Measurements from ENCODE around the gene HSPA5. TPM values are rescaled to one million over a fixed set of nuclear protein-coding genes. Genes with fewer than 3 reads are reported as not detected.
"Not testable (repeated sequence)": the region's sequence is repeated elsewhere in the genome, so short reads cannot be mapped to it uniquely, and the experiment has no call there.

The HSPA5 gene
- total RNA-seq (2021; ENCODE audit: unreplicated experiment) (438 TPM), Bru-seq, nascent RNA (percentile 100 among the genes with signal in this experiment), BruChase-seq, experiment 1, labeled RNA remaining after a 6-hour chase (percentile 100 among the genes with signal in this experiment), BruChase-seq, experiment 2, labeled RNA remaining after a 2-hour chase (percentile 100 among the genes with signal in this experiment)
- polyA plus RNA-seq (2012), result 438 and 793 TPM in 2 replicates
- long read RNA-seq, transcript HSPA5-201 (8 exons, 3,908 nt), result major isoform, 2,710 of 3,163 reads
- long read RNA-seq, partial matches to known transcripts, result 156 of 3,163 reads
- long read RNA-seq, other reads (novel, unspliced or antisense), result 297 of 3,163 reads

DNA sequence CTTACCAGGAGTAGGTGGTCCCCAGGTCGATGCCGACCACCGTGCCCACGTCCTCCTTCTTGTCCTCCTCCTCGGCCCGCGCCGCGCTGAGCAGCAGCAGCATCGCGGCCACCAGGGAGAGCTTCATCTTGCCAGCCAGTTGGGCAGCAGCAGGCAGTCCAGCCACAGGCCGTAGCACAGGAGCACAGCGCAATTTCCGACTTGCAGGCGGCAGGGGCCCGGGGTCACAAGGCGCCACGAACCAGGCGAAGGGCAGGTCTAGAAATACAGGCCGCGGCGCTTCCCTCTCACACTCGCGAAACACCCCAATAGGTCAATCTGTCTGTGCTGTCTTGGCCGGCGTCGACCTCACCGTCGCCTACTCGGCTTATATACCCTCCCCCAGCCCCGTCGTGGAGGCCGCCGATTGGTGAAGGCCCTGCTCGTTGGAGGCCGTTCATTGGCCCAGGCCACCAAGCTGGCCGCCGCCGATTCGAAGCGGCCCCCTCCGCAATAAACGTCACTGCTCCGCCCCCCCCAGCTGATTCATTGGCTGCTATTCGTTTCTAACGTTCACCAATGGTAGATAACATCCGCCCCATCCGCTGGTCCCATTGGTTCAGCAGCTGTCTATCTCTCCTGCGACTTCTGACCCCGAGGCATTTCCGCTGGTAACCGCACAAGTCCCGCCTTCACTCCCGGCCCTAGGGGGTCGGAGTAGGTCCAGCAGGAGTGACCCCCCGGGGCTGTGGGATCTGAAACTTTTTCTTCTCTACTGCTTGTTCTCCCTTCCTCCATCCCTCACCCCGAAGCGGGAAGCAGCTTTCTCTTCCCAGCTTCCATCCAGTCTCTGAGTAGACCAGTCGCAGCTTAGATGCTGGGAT is at the start of gene HSPA5:
Gene HSPA5 (minus strand): TSS at position 344 of the 863 bp plus-strand sequence. CDS start 217 bp downstream, at position 127.
- peak within 1 kb of the TSS; percentile 89 for H3K27ac ChIP-seq (ENCODE audit: low read depth, low read length)
- H3K4me2 ChIP-seq (ENCODE audit: low read length), result peak within 1 kb of the TSS; percentile 86
- RAD21 ChIA-PET (ENCODE audit: low non-redundant PET in 1 of 2, low total read pairs in 2 of 2, uncharacterized antibody in 2 of 2, unreplicated experiment in 2 of 2), result no interaction called here
- H3K36me3 ChIP-seq (ENCODE audit: control insufficient read depth in 1 of 2, insufficient read depth in 2 of 2, low read length in 2 of 2), result peaks cover 38 to 43% of the 10 kb centered on the region in 2 experiments
- H3K27me3 ChIP-seq (ENCODE audit: insufficient read depth, low read length), result no peaks in the 10 kb centered on the region
- peak; percentile 99 for DNase-seq (ENCODE audit: low read depth, low spot score)
- peak within 1 kb of the TSS; percentile 97 to 99 for H3K4me3 ChIP-seq (replicated peaks in 1 of 2; ENCODE audit: low read depth in 1 of 2, low read length in 2 of 2)
- H2AFZ ChIP-seq (ENCODE audit: low read depth, low read length, poor library complexity, severe bottlenecking), result no peak within 1 kb of the TSS
- intact Hi-C loops (cut with micrococcal nuclease), result no loop called here
- H3K9me2 ChIP-seq (ENCODE audit: insufficient read depth), result no peaks in the 10 kb centered on the region
- H4K20me1 ChIP-seq (ENCODE audit: insufficient read depth), result peaks cover 30% of the 10 kb centered on the region
- peaks cover 27 to 42% of the 10 kb centered on the region in 2 experiments for H3K4me1 ChIP-seq (ENCODE audit: control insufficient read depth in 1 of 2, insufficient read depth in 2 of 2, low read length in 2 of 2)
- H3K9me3 ChIP-seq (ENCODE audit: control insufficient read depth in 1 of 2, insufficient read depth in 1 of 2, low read depth in 1 of 2, low read length in 2 of 2), result no peaks in the 10 kb centered on the region
- TF ChIP-seq, protein P1, sequence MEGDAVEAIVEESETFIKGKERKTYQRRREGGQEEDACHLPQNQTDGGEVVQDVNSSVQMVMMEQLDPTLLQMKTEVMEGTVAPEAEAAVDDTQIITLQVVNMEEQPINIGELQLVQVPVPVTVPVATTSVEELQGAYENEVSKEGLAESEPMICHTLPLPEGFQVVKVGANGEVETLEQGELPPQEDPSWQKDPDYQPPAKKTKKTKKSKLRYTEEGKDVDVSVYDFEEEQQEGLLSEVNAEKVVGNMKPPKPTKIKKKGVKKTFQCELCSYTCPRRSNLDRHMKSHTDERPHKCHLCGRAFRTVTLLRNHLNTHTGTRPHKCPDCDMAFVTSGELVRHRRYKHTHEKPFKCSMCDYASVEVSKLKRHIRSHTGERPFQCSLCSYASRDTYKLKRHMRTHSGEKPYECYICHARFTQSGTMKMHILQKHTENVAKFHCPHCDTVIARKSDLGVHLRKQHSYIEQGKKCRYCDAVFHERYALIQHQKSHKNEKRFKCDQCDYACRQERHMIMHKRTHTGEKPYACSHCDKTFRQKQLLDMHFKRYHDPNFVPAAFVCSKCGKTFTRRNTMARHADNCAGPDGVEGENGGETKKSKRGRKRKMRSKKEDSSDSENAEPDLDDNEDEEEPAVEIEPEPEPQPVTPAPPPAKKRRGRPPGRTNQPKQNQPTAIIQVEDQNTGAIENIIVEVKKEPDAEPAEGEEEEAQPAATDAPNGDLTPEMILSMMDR (IDR thresholded peaks at IDR 0.05 in 2 of 3, conservative IDR thresholded peaks at IDR 0.05 in 1 of 3; ENCODE audit: borderline replicate concordance in 1 of 3, insufficient read depth in 1 of 3, low read depth in 2 of 3, low read length in 2 of 3), result no peak
- peak; percentile 98 for TF ChIP-seq POLR2A (IDR thresholded peaks at IDR 0.05; ENCODE audit: borderline replicate concordance, extremely low read depth, insufficient read depth, insufficient read length)
- peak; percentile 91 for TF ChIP-seq ZFX (IDR thresholded peaks at IDR 0.05)
- peak; percentile 29 for TF ChIP-seq YY1 (IDR thresholded peaks at IDR 0.05; ENCODE audit: extremely low read depth, insufficient replicate concordance, low read depth, low read length)
- TF ChIP-seq POLR2AphosphoS5 (IDR thresholded peaks at IDR 0.05; ENCODE audit: low read depth, low read length), result peak; percentile 99
- TF ChIP-seq ZBTB33 (IDR thresholded peaks at IDR 0.05; ENCODE audit: extremely low read depth, insufficient replicate concordance, low read length), result peak; percentile 43
- CTCF ChIA-PET, result no interaction called here
- peaks cover 55% of the 10 kb centered on the region for H3K79me2 ChIP-seq (ENCODE audit: insufficient read depth, low read length)
- peak; percentile 87 for ATAC-seq
- POLR2A ChIA-PET, result interaction anchor here (0.6 to 5.3 kb wide), 34 partner anchors 9 to 1361 kb away, joined by 3 to 54 read pairs (median 5); partner anchors contain the start of genes ARPC5L, GAPVD1, NR6A1 and RABEPK
- BruUV-seq (replicated peaks), result no TSS peak
- peak within 1 kb of the TSS; percentile 98 for H3K9ac ChIP-seq (ENCODE audit: low read length)

- H3K36me3 ChIP-seq (ENCODE audit: control insufficient read depth in 1 of 2, insufficient read depth in 2 of 2, low read length in 2 of 2); H2AFZ ChIP-seq (ENCODE audit: low read depth, low read length, poor library complexity, severe bottlenecking); DNase-seq (ENCODE audit: low read depth, low spot score); H3K27ac ChIP-seq (ENCODE audit: low read depth, low read length); CTCF ChIA-PET; POLR2A ChIA-PET; H3K9me3 ChIP-seq (ENCODE audit: control insufficient read depth in 1 of 2, insufficient read depth in 1 of 2, low read depth in 1 of 2, low read length in 2 of 2); RAD21 ChIA-PET (ENCODE audit: low non-redundant PET in 1 of 2, low total read pairs in 2 of 2, uncharacterized antibody in 2 of 2, unreplicated experiment in 2 of 2); H3K4me2 ChIP-seq (ENCODE audit: low read length); ATAC-seq; intact Hi-C loops (cut with micrococcal nuclease); H3K4me3 ChIP-seq (replicated peaks in 1 of 2; ENCODE audit: low read depth in 1 of 2, low read length in 2 of 2); H3K9ac ChIP-seq (ENCODE audit: low read length); H3K9me2 ChIP-seq (ENCODE audit: insufficient read depth); BruUV-seq (replicated peaks); H4K20me1 ChIP-seq (ENCODE audit: insufficient read depth); H3K27me3 ChIP-seq (ENCODE audit: insufficient read depth, low read length): not testable (repeated sequence)
- Histone ChIP-seq H3K79me2 (ENCODE audit: insufficient read depth, low read length) (peaks cover 90% of the 10 kb centered on the region), H3K4me1 (ENCODE audit: control insufficient read depth in 1 of 2, insufficient read depth in 2 of 2, low read length in 2 of 2) (peaks cover 2 to 18% of the 10 kb centered on the region in 2 experiments)
These were observed 45.8 kb upstream of the HSPA5 start for GRCh38 chr9:125286935-125287433.
